HepG2 (cell line): ENCODE data around the gene DYSF. TPM values are rescaled to one million over a fixed set of nuclear protein-coding genes. Genes with fewer than 3 reads are reported as not detected.

Source experiments
- ATAC-seq: fragments of 200-7000 bp; cut with Tn5 transposase; 3 replicates; pipeline ENCODE4 v1.9.1; 2020; ENCODE audit warnings: mild to moderate bottlenecking, moderate library complexity
- BruUV-seq: library from RNA; stranded (reverse); fragments of 400-500 nt; replicated peaks from 2 replicates; lab custom pipeline; 2021; lab: Mats Ljungman, UMichigan
- CTCF ChIA-PET: fragments of 300-600 bp; formaldehyde crosslinking; extraction: SDS; loops from one replicate; lab custom pipeline; 2021; ENCODE audit warnings: low total read pairs, inconsistent platforms, low intra/inter-chr PET ratio; lab: Yijun Ruan, JAX
- POLR2A ChIA-PET: fragments of 350-600 bp; sonication (Branson Sonifier 250); formaldehyde crosslinking; loops from one replicate; lab custom pipeline; 2020; ENCODE audit warnings: antibody characterized with exemption, inconsistent platforms; lab: Yijun Ruan, JAX
- DNase-seq: peaks from one replicate; pipeline ENCODE4 v3.0.0-alpha.2; 2015; ENCODE audit warnings: low spot score
- FAIRE-seq: peaks from 3 replicates; lab custom pipeline; 2011; peaks lifted over from hg19 to GRCh38; lab: Jason Lieb, UNC
- H2AFZ ChIP-seq: one replicate; pipeline ENCODE4 v1.6.1; 2011; ENCODE audit warnings: low read length, inconsistent platforms
- H3K27ac ChIP-seq: fragments of 300-600 bp; 3 replicates; pipeline ENCODE4 v1.8.0; 2011; ENCODE audit warnings: mixed run types, mild to moderate bottlenecking, mixed read lengths, low read length, inconsistent platforms; ENCODE audit not compliant: insufficient read depth; ENCODE audit errors: extremely low read length
- H3K27me3 ChIP-seq, 2 experiments: fragments of 200-600 bp in 1 of 2; 2 replicates in 1 of 2; 3 replicates in 1 of 2; pipeline versions ENCODE4 v1.6.0 to v1.8.0; 2011; ENCODE audit warnings: low read length in 2 of 2, mild to moderate bottlenecking in 2 of 2, moderate library complexity in 2 of 2, inconsistent platforms in 1 of 2; ENCODE audit not compliant: insufficient read depth in 2 of 2, control insufficient read depth in 1 of 2
- H3K36me3 ChIP-seq, 2 experiments: fragments of 200-600 bp in 1 of 2; replicated peaks in 1 of 2; 2 replicates in 1 of 2; 3 replicates in 1 of 2; pipeline versions ENCODE4 v1.5.1 to v1.8.0; 2011; ENCODE audit warnings: low read length in 2 of 2, inconsistent platforms in 1 of 2; ENCODE audit not compliant: insufficient read depth in 2 of 2, control insufficient read depth in 1 of 2
- H3K4me1 ChIP-seq: 2 replicates; pipeline ENCODE4 v1.5.1; 2012; ENCODE audit warnings: low read length, inconsistent platforms; ENCODE audit not compliant: insufficient read depth
- H3K4me2 ChIP-seq: 2 replicates; pipeline ENCODE4 v1.6.0; 2011; ENCODE audit warnings: low read depth, low read length, inconsistent platforms
- H3K4me3 ChIP-seq, 3 experiments: fragments of 200-600 bp in 1 of 3; sonication (generic), shearing (Covaris generic) in 1 of 3; replicated peaks in 1 of 3; 2 replicates each; pipeline ENCODE4 v1.5.1; 2011 to 2016; ENCODE audit warnings: low read length in 3 of 3, inconsistent platforms in 2 of 3, low read depth in 2 of 3, mild to moderate bottlenecking in 2 of 3, control low read depth in 1 of 3, mixed read lengths in 1 of 3; ENCODE audit not compliant: insufficient read depth in 1 of 3
- H3K79me2 ChIP-seq: one replicate; pipeline ENCODE4 v1.6.1; 2011; ENCODE audit warnings: low read length, inconsistent platforms; ENCODE audit not compliant: insufficient read depth
- H3K9ac ChIP-seq: 2 replicates; pipeline ENCODE4 v1.6.0; 2011; ENCODE audit warnings: mild to moderate bottlenecking, low read depth, low read length, inconsistent platforms; ENCODE audit not compliant: insufficient read depth
- H3K9me3 ChIP-seq: 2 replicates; pipeline ENCODE4 v1.5.1; 2012; ENCODE audit warnings: mild to moderate bottlenecking, low read length
- H4K20me1 ChIP-seq: 2 replicates; pipeline ENCODE4 v1.6.0; 2011; ENCODE audit warnings: inconsistent platforms, mild to moderate bottlenecking, low read length, moderate library complexity; ENCODE audit not compliant: insufficient read depth
- BRD4 ChIP-seq: sonication (generic); formaldehyde crosslinking; IDR thresholded peaks from 2 replicates; pipeline ENCODE4 v1.4.0; 2020; ENCODE audit warnings: missing genetic modification reagents
- CBFB ChIP-seq: sonication (generic); formaldehyde crosslinking; IDR thresholded peaks from 2 replicates; pipeline ENCODE4 v1.4.0; 2020; ENCODE audit warnings: missing genetic modification reagents
- CCAR2 ChIP-seq: fragments of 200-400 bp; formaldehyde crosslinking; optimal IDR thresholded peaks from 2 replicates; pipeline ENCODE3; 2018; ENCODE audit warnings: low read depth, mild to moderate bottlenecking, low read length, moderate library complexity
- ESRRA ChIP-seq: sonication (generic); formaldehyde crosslinking; IDR thresholded peaks from 2 replicates; pipeline ENCODE4 v1.5.1; 2020; ENCODE audit warnings: mild to moderate bottlenecking, low read depth, missing genetic modification reagents
- HOXD1 ChIP-seq: sonication (generic); formaldehyde crosslinking; IDR thresholded peaks from 2 replicates; pipeline ENCODE4 v1.5.0; 2020; ENCODE audit warnings: missing genetic modification reagents
- IRF1 ChIP-seq: sonication (generic); formaldehyde crosslinking; IDR thresholded peaks from 2 replicates; pipeline ENCODE4 v1.4.0; 2020; ENCODE audit warnings: low read depth, mild to moderate bottlenecking, missing genetic modification reagents
- SETDB1 ChIP-seq: sonication (generic); formaldehyde crosslinking; IDR thresholded peaks from 2 replicates; pipeline ENCODE4 v1.5.1; 2020; ENCODE audit warnings: missing genetic modification reagents, mild to moderate bottlenecking, borderline replicate concordance
- SIN3A ChIP-seq: IDR thresholded peaks from 2 replicates; pipeline ENCODE4 v1.6.1; 2011; ENCODE audit warnings: low read depth, mild to moderate bottlenecking, control low read depth, low read length, borderline replicate concordance
- ZBTB1 ChIP-seq: sonication (generic); formaldehyde crosslinking; IDR thresholded peaks from 2 replicates; pipeline ENCODE4 v1.4.0; 2020; ENCODE audit warnings: missing genetic modification reagents, borderline replicate concordance
- ZNF556 ChIP-seq: sonication (generic); formaldehyde crosslinking; IDR thresholded peaks from 2 replicates; pipeline ENCODE4 v1.4.0; 2020; ENCODE audit warnings: mild to moderate bottlenecking, missing genetic modification reagents, borderline replicate concordance
- WGBS: methylation state at CpG from one replicate; pipeline ENCODE4 v1.1.6; 2017; ENCODE audit warnings: low lambda C conversion rate; 5-methylcytosine and 5-hydroxymethylcytosine counted together
- in situ Hi-C: cut with HindIII; loops from 2 replicates; pipeline ENCODE4 v1.10.0; 2017; ENCODE audit warnings: low pct_unique_long_range_greater_than_20kb; ENCODE audit not compliant: extremely low pct_ligation_motif_present
- intact Hi-C: fragments of 100-400 bp; cut with micrococcal nuclease; formaldehyde crosslinking; loops from one replicate; pipeline ENCODE4 v1.10.0; 2022; ENCODE audit not compliant: unreplicated experiment
- polyA plus RNA-seq, 8 experiments: library from polyadenylated mRNA; depleted of rRNA in 3 of 8; stranded (reverse) in 7 of 8; unstranded in 1 of 8; fragments of >200 nt; fragmentation: Illumina TruSeq in 4 of 8; extraction: Trizol in 4 of 8; gene quantifications; 2 replicates each; pipeline versions ENCODE4 v1.2.1 to v1.2.3, GENCODE V29; 2011 to 2016; ENCODE audit warnings: low read depth in 4 of 8, missing spikeins in 1 of 8, mixed read lengths in 1 of 8; ENCODE audit not compliant: insufficient read depth in 1 of 8
- total RNA-seq, 5 experiments: library from RNA; depleted of rRNA; stranded (reverse); fragments of >200 nt; fragmentation: Illumina TruSeq; extraction: Trizol; gene quantifications; 2 replicates each; pipeline ENCODE4 v1.2.3, GENCODE V29; 2016; ENCODE audit warnings: low read depth in 1 of 5
- TF ChIP-seq, protein P1 (sequence below): IDR thresholded peaks from 2 replicates; pipeline ENCODE4 v1.6.1; 2016; ENCODE audit warnings: missing genetic modification reagents, missing compliant biosample characterization

The DYSF gene
- total and polyA plus RNA-seq, 2 of the 13 experiments (the other 11 are each of a cell fraction or from before 2014, with no cell fraction given) = 0.15 to 2.4 TPM

GRCh38 chr2:71617266-71617665 is 163.9 kb downstream of the DYSF start:
- H3K36me3 ChIP-seq = no peaks in the 10 kb centered on the region
- CTCF ChIA-PET = no interaction called here
- peaks cover 27% of the 10 kb centered on the region for H3K4me1 ChIP-seq
- 72% methylated on average over 5 of the region's 5 CpGs for WGBS
- no peak for TF ChIP-seq CCAR2
- TF ChIP-seq BRD4 (CRISPR knock-in tag) = no peak
- no peak for TF ChIP-seq ZBTB1
- TF ChIP-seq ESRRA (CRISPR knock-in tag) = no peak
- TF ChIP-seq CBFB (CRISPR knock-in tag) = no peak
- TF ChIP-seq SETDB1 (CRISPR knock-in tag) = no peak
- TF ChIP-seq SIN3A = no peak
- TF ChIP-seq, protein P1, sequence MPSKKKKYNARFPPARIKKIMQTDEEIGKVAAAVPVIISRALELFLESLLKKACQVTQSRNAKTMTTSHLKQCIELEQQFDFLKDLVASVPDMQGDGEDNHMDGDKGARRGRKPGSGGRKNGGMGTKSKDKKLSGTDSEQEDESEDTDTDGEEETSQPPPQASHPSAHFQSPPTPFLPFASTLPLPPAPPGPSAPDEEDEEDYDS = no peak
- no peak for TF ChIP-seq ZNF556 (CRISPR knock-in tag)
- TF ChIP-seq HOXD1 (CRISPR knock-in tag) = no peak
- no peak for TF ChIP-seq IRF1
- H3K27me3 ChIP-seq = no peaks in the 10 kb centered on the region; a peak in 1 of 5 replicates
- FAIRE-seq (no peak), ATAC-seq (no peak), DNase-seq (no peak)
- POLR2A ChIA-PET = no interaction called here
- H4K20me1 ChIP-seq = no peaks in the 10 kb centered on the region
- BruUV-seq = no TSS peak
- in situ Hi-C loops (no loop called here), intact Hi-C loops (no loop called here)
- H3K27ac ChIP-seq = no peak overlapping the region
- no peak overlapping the region for H3K9ac ChIP-seq
- no peaks in the 10 kb centered on the region for H3K79me2 ChIP-seq
- H2AFZ ChIP-seq = no peak overlapping the region
- H3K4me2 ChIP-seq = no peak overlapping the region
- H3K4me3 ChIP-seq = no peak overlapping the region
- no peaks in the 10 kb centered on the region for H3K9me3 ChIP-seq
